Stomach (tissue), 9 donors: ENCODE results near the gene FCN1. TPM values are rescaled to one million over a fixed set of nuclear protein-coding genes. Genes with fewer than 3 reads are reported as not detected.

Source experiments
- DNase-seq, 2 donors: peaks; one replicate each; pipeline versions ENCODE4 v3.0.0 to v3.0.0-alpha.2; 2013 to 2019
- H3K27ac ChIP-seq, 5 donors: fragments of 200-600 bp in 4 of 5; sonication (generic) in 4 of 5; one replicate each; pipeline ENCODE4 v1.5.1; 2013 to 2019; ENCODE audit warnings: mild to moderate bottlenecking in 1 of 5, moderate library complexity in 1 of 5
- H3K27me3 ChIP-seq, 3 donors: fragments of 200-600 bp; sonication (generic); one replicate each; pipeline ENCODE4 v1.5.1; 2017 to 2019; ENCODE audit warnings: mixed run types in 1 of 3
- H3K36me3 ChIP-seq, 4 donors: fragments of 200-600 bp; sonication (generic); 1 replicate in 3 of 4; 2 replicates in 1 of 4; pipeline ENCODE4 v1.5.1; 2016 to 2019
- H3K4me1 ChIP-seq, 4 donors: fragments of 200-600 bp; sonication (generic); one replicate each; pipeline ENCODE4 v1.5.1; 2016 to 2019
- H3K4me3 ChIP-seq, 4 donors: fragments of 200-600 bp; sonication (generic) in 3 of 4; one replicate each; pipeline ENCODE4 v1.5.1; 2016 to 2019; ENCODE audit warnings: mild to moderate bottlenecking in 1 of 4
- H3K9me3 ChIP-seq, 4 donors: fragments of 200-600 bp; sonication (generic); one replicate each; pipeline ENCODE4 v1.5.1; 2016 to 2019
- EP300 ChIP-seq: sonication (generic); formaldehyde crosslinking; IDR thresholded peaks from one replicate; pipeline ENCODE4 v1.6.1; 2017; ENCODE audit warnings: antibody characterized with exemption
- POLR2A ChIP-seq, 4 donors: fragments of 450-650 bp; IDR thresholded peaks; one replicate each; pipeline ENCODE4 v1.6.1; 2016; ENCODE audit warnings: antibody characterized with exemption in 4 of 4, control low read depth in 2 of 4, mild to moderate bottlenecking in 1 of 4, moderate library complexity in 1 of 4
- POLR2AphosphoS5 ChIP-seq, 3 donors: sonication (generic); formaldehyde crosslinking; IDR thresholded peaks; one replicate each; pipeline ENCODE4 v1.6.1; 2016; ENCODE audit warnings: antibody characterized with exemption in 3 of 3
- WGBS, 5 donors: extraction: QIAGEN DNeasy Blood & Tissue Kit in 3 of 5; methylation state at CpG; one replicate each; pipeline versions ENCODE4 v1.1.5 to v1.1.7; 2013 to 2018; 5-methylcytosine and 5-hydroxymethylcytosine counted together
- intact Hi-C: fragments of 100-400 bp; cut with DNase I; formaldehyde crosslinking; loops from one replicate; pipeline ENCODE4 v1.15.1; 2023; ENCODE audit warnings: low total_unique reads
- polyA plus RNA-seq, 3 donors: library from polyadenylated mRNA; stranded (reverse); fragments of 200-250 nt; gene quantifications; one replicate each; pipeline ENCODE4 v1.2.3, GENCODE V29; 2013
- total RNA-seq, 5 donors: library from RNA; depleted of rRNA; stranded (reverse); fragments of >200 nt; gene quantifications; one replicate each; pipeline versions ENCODE4 v1.1.0 to v1.2.3, GENCODE V29; 2014 to 2016
- TF ChIP-seq, protein P1 (sequence below), 7 experiments: fragments of 450-650 bp in 4 of 7; fragments of 200-600 bp in 3 of 7; sonication (generic) in 3 of 7; IDR thresholded peaks; one replicate each; pipeline ENCODE4 v1.5.1; 2016 to 2019; ENCODE audit warnings: antibody characterized with exemption in 7 of 7, control low read depth in 2 of 7, mild to moderate bottlenecking in 1 of 7
- donor health status: healthy with polysubstance abuse.
- donor health status: Bipolar disorder and iron deficiency.
- donor health status: healthy.

The FCN1 gene
- total and polyA plus RNA-seq, 8 donors: 0.38 to 2.8 (median 1.7) TPM; not detected in 4

GRCh38 chr9:134929193-134930158 is 11.8 kb upstream of the FCN1 start:
- no peaks in the 10 kb centered on the region for H3K36me3 ChIP-seq
- no peak for DNase-seq
- no peak overlapping the region for H3K4me3 ChIP-seq
- peak overlapping the region in 2 of 5 donors; percentile 25 to 50 for H3K27ac ChIP-seq
- H3K4me1 ChIP-seq: peaks cover 0 to 5% (median 0%) of the 10 kb centered on the region in 4 donors
- 61 to 75% (median 68%) methylated on average over 12 to 13 of the region's 13 CpGs for WGBS, 5 donors
- intact Hi-C loops: no loop called here
- H3K9me3 ChIP-seq: no peaks in the 10 kb centered on the region
- TF ChIP-seq EP300 (no peak), POLR2AphosphoS5 (IDR thresholded peaks at IDR 0.05) (no peak), POLR2A (IDR thresholded peaks at IDR 0.05) (no peak)
- TF ChIP-seq, protein P1, sequence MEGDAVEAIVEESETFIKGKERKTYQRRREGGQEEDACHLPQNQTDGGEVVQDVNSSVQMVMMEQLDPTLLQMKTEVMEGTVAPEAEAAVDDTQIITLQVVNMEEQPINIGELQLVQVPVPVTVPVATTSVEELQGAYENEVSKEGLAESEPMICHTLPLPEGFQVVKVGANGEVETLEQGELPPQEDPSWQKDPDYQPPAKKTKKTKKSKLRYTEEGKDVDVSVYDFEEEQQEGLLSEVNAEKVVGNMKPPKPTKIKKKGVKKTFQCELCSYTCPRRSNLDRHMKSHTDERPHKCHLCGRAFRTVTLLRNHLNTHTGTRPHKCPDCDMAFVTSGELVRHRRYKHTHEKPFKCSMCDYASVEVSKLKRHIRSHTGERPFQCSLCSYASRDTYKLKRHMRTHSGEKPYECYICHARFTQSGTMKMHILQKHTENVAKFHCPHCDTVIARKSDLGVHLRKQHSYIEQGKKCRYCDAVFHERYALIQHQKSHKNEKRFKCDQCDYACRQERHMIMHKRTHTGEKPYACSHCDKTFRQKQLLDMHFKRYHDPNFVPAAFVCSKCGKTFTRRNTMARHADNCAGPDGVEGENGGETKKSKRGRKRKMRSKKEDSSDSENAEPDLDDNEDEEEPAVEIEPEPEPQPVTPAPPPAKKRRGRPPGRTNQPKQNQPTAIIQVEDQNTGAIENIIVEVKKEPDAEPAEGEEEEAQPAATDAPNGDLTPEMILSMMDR (IDR thresholded peaks at IDR 0.05): no peak
- peaks cover 0 to 56% (median 13%) of the 10 kb centered on the region in 3 donors for H3K27me3 ChIP-seq

DNA sequence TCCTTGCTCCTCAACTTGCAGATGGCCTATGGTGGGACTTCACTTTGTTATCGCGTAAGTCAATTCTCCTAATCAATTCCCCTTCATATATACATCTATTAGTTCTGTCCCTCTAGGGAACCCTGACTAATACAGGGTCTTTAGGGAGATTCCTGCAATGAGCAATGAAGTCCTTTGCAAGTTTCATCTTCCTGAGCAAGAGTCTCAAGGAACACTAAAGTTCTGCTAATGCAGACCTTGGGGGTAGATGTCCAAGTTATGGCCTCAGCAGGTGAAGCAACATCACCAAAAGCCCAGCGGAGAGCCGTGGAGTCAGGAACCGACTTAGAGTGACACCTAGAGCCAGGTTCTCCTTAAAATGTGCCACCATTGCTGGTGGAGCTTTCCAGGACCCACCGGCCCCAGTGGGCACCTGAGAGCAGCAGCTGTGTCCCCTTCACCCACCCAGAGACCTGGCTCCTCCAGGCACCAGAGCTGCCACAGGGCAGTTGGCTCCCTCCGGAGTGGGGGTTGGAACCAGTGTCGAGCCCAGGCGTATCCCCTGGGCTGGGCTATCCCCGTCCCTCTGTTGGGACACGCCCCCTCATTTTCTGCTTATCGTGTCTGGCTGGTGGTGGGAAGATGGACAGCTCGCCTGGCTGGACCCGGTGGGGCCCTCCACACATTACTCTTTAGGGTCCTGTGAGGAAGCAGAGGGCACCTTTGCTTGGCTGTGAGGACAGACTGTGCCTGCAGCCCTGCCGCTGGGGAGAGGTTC is 10.9 kb upstream of the FCN1 start:
- TF ChIP-seq POLR2AphosphoS5 (IDR thresholded peaks at IDR 0.05) (no peak), POLR2A (IDR thresholded peaks at IDR 0.05) (no peak), EP300 (no peak)
- TF ChIP-seq, protein P1 (IDR thresholded peaks at IDR 0.05): no peak
- Histone ChIP-seq H3K4me1 (peaks cover 0 to 5% (median 0%) of the 10 kb centered on the region in 4 donors), H3K27ac (peak overlapping the region in 2 of 5 donors; percentile 25 to 50), H3K9me3 (no peaks in the 10 kb centered on the region), H3K27me3 (peaks cover 0 to 47% (median 5%) of the 10 kb centered on the region in 3 donors), H3K36me3 (no peaks in the 10 kb centered on the region), H3K4me3 (no peak overlapping the region)
- no peak for DNase-seq
- 58 to 66% (median 62%) methylated on average over 11 to 15 of the region's 15 CpGs for WGBS, 5 donors
- intact Hi-C loops: no loop called here

DNA sequence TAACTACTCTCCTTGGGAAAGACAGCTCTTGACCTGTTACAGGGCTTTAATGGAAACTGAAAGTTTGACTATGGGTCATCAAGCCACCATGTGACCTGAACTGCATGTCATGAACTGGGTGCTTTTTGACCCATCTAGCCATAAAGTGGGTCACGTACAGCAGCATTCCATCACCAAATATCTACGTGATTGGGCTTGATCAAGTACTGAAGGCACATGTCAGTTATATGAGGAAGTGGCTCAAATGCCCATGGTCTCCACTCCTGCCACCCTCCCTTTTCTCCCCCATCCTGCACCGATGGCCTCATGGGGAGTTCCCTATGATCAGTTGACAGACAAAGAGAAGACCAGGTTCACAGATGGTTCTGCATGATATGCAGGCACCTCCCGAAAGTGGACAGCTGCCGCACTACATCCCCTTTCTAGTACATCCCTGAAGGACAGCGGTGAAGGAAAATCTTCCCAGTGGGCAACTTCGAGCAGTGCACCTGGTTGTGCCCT is 7.3 kb upstream of the FCN1 start:
- Histone ChIP-seq H3K27ac (no peak overlapping the region), H3K4me1 (peaks cover 0 to 5% (median 0%) of the 10 kb centered on the region in 4 donors), H3K27me3 (peaks cover 0 to 24% (median 0%) of the 10 kb centered on the region in 3 donors), H3K36me3 (no peaks in the 10 kb centered on the region), H3K9me3 (peaks cover 0 to 8% (median 3%) of the 10 kb centered on the region in 4 donors), H3K4me3 (no peak overlapping the region)
- intact Hi-C loops: no loop called here
- no peak for TF ChIP-seq POLR2A (IDR thresholded peaks at IDR 0.05)
- TF ChIP-seq, protein P1 (IDR thresholded peaks at IDR 0.05): no peak
- TF ChIP-seq POLR2AphosphoS5 (IDR thresholded peaks at IDR 0.05): no peak
- TF ChIP-seq EP300: no peak
- DNase-seq: no peak
- WGBS, 5 donors: 72 to 91% (median 81%) methylated on average over 7 of the region's 7 CpGs

GRCh38 chr9:134923466-134923865 is 5.8 kb upstream of the FCN1 start:
- intact Hi-C loops: no loop called here

More at GRCh38 chr9:134923466-134923865, 5.8 kb upstream of the FCN1 start:
- Histone ChIP-seq H3K27me3 (peaks cover 0 to 10% (median 0%) of the 10 kb centered on the region in 3 donors), H3K36me3 (no peaks in the 10 kb centered on the region), H3K4me3 (no peak overlapping the region), H3K27ac (no peak overlapping the region), H3K9me3 (peaks cover 0 to 21% (median 15%) of the 10 kb centered on the region in 4 donors), H3K4me1 (no peaks in the 10 kb centered on the region)
- WGBS, 5 donors: 74 to 79% (median 78%) methylated on average over 7 of the region's 7 CpGs
- TF ChIP-seq, protein P1 (IDR thresholded peaks at IDR 0.05): no peak
- no peak for DNase-seq
